ENCODE results near the gene IDH3B.

GRCh38 chr20:2637246-2637645 lies 26.8 kb downstream of the IDH3B start:
- TF ChIP-seq POLR2AphosphoS5 (IDR thresholded peaks at IDR 0.05; ENCODE audit: borderline replicate concordance, low read depth, low read length) (no peak), EZH2 (IDR thresholded peaks at IDR 0.05) (no peak), FOXP2 (optimal IDR thresholded peaks at IDR 0.05; ENCODE audit: control extremely low read depth, extremely low read length, insufficient read depth) (no peak)
